NCI-H1930 (cell line): ENCODE results near the gene MFAP5.
"Not testable (repeated sequence)": the region's sequence is repeated elsewhere in the genome, so short reads cannot be mapped to it uniquely, and the experiment has no call there.

Experiments used
- DNase-seq, 2 experiments: peaks; one replicate each; lab custom pipeline; 2025; lab: John Stamatoyannopoulos, UW

Gene MFAP5

DNA sequence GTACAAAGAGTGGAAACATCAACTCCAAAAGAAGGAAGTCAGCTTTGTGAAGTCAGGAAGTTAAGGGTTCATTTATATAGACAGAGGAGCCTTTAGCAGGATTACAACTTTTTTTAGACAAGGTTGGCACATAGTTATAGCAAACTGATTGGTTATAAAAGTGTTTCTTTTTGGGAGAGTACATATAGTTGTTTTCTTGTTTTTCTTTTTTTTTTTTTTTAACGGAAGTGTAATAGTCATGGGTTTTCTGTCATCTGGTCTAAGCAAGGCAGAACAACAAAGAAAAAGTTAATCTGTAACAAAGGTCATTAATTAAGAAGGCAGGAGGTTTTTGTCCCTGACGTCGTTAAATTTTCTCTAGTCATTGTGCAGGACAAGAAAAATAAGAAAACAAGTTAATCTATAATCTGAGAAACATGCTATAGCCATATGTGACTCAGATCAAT, 13.0 kb upstream of the MFAP5 start:
- DNase-seq: no peak

DNA sequence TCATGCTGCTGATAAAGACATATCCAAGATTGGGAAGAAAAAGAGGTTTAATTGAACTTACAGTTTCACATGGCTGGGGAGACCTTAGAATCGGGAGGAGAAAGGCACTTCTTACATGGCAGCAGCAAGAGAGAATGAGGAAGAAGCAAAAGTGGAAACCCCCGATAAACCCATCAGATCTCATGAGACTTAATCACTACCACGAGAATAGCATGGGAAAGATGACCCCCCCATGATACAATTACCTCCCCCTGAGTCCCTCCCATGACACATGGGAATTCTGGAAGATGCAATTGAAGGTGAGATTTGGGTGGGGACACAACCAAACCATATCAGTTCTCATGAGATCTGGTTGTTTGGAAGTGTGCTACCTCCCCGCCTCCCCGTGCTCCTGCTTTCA, 9.8 kb upstream of the MFAP5 start:
- DNase-seq: no peak

DNA sequence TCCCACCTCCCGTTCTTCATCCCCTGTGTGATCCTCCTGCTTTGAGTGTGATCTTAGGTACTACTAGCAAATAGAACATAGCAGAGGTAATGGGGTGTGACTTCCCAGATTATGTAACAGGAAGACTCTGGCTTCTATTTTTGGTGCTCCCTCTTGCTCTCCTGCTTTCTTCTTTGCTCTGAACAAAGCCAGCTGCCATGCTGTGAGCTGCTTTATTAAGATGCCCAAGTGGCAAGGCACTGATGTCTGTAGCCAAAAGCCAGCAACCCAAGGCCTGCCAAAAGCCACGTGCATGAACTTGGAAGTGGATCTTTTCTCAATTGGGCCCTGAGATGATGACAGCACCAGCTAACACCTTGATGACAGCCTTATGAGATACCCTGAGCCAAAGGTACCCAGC, 5.8 kb upstream of the MFAP5 start:
- DNase-seq: no peak

DNA sequence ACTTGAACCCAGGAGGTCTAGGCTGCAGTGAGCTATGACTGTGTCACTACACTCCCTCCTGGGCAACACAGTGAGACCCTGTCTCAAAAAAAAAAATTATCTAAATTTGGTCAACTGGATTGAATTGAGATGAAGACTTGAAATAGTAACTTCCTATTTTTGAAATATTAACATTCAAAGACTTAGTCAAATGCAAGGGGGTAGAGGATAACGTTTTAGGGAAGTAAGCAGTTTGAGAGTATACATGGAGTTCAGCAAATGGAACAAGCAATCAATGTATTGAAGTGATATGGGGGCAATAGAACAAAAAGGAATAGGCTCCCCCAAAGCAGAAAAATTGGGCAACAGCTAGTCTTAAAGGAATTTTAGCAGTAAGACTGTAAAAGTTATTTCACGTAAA, 4.6 kb upstream of the MFAP5 start:
- DNase-seq: no peak

DNA sequence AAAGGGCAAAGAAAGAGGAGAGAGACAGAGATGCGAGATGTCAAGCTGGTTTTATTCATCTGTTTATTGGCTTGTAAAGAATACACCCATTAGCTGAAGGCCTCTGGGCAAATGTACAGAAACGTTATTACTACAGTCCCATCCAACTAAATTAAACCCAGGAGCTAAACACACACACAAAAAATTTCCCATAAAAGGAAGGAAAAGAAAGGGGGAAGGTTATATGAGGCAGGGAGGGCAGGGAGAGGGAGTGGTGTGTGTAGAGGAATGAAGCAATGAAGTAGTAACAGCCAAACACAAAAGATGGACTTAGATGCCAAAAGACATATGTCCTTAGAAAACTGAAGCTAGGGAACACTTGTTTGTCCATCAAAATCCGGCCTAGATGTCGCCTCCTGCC, 3.1 kb upstream of the MFAP5 start:
- DNase-seq: no peak

DNA sequence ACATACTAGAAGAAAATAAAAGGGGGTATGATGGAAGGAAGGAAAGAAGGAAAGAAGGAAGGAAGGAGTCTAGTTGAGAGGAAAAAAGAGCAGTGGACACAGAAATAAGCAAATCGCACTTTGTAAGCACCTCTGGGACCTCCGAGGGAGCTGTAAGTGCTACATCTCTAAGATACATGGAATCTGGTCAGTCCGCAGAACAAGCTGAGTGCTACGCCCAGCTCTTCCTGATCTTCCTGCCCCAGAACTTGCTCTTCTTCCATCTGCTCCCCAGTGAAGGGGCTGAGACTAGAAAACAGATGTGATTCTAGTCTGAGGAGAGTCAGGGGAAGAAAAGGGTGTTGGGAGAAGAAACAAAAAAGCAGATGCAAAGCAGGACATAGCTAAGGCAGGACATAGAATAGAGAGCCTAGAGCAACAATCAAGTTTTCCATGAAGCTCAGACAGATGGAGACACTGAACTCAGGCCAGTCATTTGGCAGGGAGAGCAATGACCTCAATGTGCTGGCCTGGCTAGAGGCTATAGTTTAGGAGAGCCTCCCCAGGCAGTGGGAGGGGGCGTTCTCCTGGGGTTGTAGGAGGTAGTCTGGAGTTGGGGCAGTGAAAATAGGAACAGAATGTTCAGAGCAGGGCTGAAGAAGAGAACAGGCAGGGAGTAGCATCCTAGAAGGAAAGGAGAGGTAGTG, 1.7 kb upstream of the MFAP5 start:
- no peak for DNase-seq

DNA sequence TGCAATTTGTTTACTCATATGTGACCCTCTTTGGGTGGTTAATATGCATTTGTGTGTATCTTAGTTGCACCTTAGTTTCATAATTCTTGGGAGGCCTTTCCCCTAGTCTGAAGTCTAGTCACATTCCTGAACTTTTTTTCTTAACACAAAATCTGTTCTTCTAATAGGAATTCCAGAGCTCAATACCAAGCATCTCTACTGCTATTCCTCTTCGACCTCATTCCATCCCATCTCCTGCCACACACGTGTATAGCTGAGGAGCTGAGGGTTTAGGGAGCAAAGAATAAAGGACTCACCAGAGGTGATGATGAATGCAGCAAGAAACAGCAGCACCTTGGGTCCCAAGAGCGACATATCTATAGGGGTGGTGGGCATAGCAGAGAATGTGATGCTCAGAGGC, 875 bp downstream of the MFAP5 start:
- DNase-seq: no peak

DNA sequence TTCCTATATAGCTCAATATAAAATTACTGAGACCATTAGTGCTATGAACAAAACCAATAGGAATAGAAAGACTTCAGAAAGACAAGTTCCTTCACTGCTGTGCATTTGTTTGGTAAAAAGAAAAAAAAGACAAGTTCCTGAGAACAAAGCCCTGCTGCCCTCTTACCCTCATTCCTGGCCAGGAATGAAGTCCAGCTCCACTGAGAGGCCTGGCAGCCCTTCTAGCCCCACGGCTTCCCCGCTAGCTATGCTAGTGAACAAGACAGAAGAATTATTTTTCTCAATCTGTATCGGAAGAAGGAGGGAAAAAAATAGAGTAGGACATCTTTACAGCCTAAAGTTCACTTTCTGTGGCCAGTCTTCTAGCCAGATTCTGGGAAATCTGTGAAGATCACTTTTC, 1.6 kb downstream of the MFAP5 start:
- DNase-seq: no peak

DNA sequence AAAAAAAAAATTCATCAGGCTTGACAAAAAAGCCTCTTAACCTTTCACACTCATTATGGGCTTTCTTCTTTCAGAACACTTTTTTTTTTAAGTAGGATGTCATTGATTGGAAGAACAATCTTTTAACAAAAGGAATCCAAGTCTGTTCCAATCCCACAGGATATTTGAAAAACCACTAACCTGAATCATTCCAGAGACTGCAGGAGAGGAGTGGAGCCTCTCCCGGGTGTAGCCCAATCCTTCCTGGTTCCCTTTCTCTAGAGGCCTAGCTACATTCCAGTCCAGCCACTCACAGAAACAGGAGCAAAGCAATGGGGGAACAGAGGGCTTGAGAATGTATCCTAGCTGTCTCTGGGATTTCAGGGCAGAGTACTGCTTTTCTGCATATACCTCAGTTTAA, 4.3 kb downstream of the MFAP5 start:
- no peak for DNase-seq

DNA sequence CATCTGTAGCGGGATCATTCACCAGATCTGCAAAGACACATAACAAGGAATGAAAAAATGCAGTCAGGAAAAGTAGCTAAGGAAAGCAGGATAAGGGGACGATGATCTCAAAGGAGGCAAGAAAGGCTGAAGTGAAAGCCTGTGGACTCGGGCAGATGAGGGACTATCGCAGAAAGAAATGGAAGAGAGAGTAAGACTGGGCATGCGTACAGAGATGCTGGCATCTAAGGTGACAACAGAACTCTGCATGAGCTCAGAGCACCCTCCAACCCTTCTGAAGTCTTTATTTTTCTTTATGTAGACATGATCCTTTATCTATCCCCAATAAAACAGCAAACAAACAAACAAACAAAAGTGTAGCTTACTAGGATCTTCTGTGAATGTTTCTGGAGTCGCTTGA, 7.2 kb downstream of the MFAP5 start:
- no peak for DNase-seq

DNA sequence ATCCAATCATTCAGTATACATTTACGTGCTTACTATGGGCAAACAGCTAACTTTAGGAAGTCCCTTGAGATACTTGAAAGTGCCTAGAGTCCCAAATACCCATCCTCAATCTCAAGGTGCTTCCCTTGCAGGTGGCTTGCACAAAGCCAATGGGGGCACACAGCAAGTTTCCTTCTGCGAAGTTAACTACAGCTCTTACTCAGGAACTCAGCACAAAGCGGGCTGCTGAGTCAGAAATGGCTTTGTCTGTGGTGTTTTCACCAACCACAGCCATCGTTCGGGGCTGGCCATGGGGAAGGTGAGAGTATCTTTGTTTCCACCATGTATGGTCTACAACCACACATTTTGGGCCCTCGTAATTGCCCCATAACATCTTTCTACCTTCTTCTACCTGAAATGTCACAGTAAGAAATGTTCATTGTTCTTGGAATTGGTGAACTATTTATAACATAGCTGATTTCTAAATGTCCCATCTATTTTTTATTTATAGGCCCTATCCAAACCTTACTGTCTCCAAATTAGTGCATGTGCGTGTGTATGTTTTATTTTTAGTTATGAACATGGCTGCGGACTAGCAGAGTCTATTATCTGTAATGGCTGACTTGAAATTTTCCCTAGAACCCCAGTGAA, 13.9 kb downstream of the MFAP5 start:
- no peak for DNase-seq

DNA sequence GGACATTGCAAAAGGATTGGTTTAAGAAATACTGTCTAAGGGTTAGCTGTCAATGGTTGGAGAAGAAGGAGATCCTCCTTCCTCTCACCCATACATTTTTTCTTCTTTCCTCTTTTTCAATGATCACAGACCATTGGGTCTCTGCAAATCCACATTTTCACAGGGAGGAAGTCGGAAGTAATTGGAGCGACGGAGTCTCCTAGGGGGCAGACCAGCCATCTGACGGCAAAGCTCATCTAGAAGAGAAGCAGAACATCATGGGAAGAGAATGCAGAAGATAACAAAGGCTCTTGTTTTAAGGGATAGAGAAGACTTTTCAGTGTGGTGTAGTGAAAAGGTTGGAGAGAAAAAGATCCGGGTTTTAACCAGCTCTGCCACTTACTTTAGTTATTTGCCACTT, 14.7 kb downstream of the MFAP5 start:
- no peak for DNase-seq

DNA sequence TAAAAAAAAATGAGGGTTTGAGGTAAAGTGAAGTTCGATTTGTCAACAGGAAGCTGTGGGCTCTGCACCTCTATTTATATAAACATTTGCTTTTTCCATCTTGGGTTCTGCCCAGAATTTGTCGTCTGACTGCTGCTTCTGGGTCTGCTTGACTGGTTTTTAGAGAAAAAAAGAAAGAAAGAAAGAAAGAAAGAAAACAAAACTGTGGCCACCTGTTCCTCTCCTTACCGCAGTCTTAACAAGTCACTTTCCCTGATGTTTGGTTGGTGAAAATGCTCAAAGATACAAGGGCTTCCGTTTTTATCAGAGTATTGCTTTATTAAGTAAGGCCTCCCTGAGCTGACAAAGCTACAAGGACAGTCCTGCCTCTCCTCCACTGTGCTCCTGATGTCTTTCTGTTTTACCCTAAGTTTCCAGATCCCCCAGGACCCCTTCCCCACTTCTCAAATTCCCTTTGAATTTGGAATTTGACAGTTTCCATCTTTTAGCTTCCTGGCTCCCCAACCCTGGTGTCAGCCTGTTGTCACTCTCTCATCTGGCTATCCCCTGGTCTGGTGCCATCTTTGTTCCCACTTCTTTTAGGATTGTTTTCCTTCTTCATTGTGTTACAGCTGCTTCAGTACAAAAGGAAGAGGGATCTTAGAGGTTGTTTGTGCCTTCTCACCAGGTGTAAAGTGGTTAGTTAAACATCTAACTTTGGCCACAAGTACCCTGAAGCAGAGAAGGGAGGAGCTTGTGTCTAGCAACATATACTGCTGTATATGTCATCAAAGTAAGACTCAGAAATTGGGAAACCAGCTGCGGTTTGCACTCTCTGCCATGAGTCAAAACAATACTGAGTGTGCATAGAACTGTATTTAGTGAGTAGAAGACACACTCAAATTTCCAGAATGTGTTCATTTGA, 18.0 kb downstream of the MFAP5 start:
- DNase-seq: no peak

DNA sequence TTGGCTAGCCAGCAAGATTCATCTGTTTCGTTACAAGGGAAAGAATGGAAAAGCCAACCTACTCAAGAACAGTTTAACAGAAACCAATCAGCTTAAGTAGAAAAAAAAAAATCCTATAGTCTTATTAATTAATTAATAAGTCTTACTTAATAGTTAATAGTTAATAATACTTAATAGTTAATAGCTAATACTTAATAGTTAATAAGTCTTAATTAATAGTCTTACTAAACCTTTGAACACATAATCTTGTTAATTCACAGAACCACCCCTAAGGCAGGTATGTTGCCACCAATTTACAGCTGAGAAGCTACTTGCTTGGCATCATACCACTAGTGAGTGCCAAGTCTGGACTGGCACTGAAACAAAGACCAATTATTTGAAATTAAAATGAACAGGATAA, 19.9 kb downstream of the MFAP5 start:
- no peak for DNase-seq

DNA sequence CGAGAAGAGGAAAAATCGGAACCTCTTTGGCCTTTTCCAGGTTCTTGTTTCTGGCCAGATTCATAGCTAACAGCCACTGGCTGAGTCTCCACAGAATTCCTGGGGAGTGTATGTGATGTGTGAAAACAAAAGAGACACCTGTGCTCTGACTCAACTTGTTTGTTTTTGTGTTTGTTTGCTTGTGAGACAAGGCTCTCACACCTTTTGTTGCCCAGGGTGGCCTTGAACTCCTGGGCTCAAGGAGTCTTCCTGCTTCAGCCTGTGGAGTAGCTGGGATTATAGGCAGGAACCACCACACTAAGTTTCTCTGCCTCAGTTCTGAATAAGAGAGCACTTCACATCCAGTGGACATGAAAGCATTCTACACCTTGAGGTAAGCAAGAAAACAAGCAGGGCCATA, 22.7 kb downstream of the MFAP5 start:
- no peak for DNase-seq

DNA sequence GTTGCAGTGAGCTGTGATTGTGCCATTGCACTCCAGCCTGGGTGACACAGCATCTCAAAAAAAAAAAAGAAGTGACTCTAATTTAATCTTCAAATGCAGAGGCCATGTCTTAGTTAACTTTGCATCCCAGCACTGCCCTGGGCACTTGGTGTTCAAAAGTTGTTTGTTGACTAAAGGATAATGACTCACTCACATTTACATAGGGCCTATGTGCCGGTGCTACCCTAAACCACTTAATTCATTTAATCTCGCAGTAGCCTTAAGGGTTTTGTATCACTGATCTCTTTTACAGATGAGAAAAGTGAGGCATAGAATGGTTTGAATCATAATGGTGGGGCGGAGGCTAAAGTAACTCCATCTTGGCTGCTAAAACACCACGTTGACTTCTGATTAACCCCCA, 23.7 kb downstream of the MFAP5 start:
- no peak for DNase-seq

DNA sequence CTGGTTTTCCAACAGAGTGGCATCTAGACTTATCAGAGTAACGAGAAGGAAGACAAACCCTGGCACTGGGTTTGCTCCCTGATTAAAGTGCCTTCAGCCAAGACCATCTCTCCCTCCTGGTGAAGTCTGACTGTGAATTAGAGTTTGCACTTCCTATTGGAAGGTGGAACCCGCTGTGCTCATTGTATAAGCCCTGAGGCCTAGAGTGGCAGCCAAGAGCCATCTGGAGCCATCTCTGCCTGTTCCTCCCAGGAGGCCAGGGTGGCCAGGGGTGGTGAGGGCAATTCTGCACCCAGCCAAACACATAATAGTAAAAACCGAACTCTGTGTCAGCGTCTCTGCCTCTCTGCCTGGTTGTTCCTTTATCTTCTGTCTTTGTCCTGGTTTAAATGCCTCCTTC, 25.0 kb downstream of the MFAP5 start:
- DNase-seq: no peak

DNA sequence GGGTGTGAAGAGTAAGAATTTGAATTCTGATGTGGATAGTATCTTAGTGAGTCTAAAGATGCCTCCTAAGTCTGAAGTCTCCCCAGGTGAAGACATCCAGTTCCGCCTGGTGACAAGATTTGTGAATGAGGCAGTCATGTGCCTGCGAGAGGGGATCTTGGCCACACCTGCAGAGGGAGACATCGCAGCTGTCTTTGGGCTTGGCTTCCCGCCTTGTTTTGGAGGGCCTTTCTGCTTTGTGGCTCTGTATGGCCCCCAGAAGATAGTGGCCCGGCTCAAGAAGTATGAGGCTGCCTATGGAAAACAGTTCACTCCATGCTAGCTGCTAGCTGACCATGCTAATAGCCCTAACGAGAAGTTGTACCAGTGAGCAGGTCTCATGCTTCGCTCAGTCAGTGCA, 25.4 kb downstream of the MFAP5 start:
- DNase-seq: no peak

DNA sequence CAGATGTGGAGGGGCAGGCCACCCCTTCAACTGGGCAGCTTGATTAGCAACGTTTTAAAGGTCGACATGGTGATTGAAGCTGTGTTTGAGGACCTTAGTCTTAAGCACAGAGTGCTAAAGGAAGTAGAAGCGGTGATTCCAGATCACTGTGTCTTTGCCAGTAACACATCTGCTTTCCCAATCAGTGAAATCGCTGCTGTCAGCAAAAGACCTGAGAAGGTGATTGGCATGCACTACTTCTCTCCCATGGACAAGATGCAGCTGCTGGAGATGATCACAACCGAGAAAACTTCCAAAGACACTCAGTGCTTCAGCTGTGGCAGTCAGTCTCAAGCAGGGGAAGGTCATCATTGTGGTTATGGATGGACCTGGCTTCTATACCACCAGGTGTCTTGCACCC, 26.0 kb downstream of the MFAP5 start:
- no peak for DNase-seq

DNA sequence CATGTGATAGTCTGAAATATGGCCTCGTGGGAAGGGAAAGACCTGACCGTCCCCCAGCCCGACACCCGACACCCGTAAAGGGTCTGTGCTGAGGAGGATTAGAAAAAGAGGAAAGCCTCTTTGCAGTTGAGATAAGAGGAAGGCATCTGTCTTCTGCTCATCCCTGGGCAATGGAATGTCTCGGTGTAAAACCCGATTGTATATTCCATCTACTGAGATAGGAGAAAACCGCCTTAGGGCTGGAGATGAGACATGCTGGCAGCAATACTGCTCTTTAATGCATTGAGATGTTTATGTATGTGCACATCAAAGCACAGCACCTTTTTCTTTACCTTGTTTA, 26.6 kb downstream of the MFAP5 start:
- not testable (repeated sequence) for DNase-seq

DNA sequence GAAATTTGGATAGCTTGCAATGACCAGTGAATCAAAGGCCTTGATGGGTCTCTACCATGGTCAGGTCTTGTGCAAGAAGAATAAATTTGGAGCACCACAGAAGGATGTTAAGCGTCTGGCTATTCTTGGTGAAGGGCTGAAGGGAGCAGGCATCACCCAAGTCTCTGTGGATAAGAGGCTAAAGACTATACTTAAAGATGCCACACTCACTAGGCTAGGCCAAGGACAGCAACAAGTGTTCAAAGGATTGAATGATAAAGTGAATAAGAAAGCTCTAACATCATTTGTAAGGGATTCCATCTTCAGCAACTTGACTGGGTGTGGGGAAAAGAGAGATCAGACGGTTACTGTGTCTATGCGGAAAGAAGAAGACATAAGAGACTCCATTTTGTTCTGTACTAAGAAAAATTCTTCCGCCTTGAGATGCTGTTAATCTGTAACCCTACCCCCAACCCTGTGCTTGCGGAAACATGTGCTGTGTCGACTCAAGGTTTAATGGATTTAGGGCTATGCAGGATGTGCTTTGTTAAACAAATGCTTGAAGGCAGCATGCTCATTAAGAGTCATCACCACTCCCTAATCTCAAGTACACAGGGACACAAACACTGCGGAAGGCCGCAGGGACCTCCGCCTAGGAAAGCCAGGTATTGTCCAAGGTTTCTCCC, 27.2 kb downstream of the MFAP5 start:
- DNase-seq: not testable (repeated sequence)

DNA sequence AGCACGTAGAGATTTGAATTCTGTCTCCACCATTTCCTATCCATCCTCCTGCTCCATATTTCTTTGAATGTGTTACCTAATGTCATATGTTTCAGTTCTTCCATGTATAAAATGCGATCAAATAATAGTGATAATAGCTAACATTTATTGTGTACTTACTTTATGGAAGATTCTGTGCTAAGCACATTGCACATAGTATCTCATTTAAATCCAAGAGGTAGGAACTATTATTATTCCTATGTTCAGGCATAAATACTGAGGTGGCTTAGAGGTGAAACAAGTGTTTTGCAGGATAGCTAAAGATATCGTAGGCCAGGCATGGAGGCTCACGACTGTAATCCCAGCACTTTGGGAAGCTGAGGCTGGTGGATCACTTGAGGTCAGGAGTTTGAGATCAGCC, 32.5 kb downstream of the MFAP5 start:
- no peak for DNase-seq
